HG03196 (cell line): ENCODE measurements around the gene MCCD1.
"Not testable (repeated sequence)": the region's sequence is repeated elsewhere in the genome, so short reads cannot be mapped to it uniquely, and the experiment has no call there.

Source experiments
- ATAC-seq: cut with Tn5 transposase; IDR thresholded peaks from one replicate; pipeline ENCODE4 v1.9.1; 2021; ENCODE audit not compliant: unreplicated experiment

Gene MCCD1

DNA sequence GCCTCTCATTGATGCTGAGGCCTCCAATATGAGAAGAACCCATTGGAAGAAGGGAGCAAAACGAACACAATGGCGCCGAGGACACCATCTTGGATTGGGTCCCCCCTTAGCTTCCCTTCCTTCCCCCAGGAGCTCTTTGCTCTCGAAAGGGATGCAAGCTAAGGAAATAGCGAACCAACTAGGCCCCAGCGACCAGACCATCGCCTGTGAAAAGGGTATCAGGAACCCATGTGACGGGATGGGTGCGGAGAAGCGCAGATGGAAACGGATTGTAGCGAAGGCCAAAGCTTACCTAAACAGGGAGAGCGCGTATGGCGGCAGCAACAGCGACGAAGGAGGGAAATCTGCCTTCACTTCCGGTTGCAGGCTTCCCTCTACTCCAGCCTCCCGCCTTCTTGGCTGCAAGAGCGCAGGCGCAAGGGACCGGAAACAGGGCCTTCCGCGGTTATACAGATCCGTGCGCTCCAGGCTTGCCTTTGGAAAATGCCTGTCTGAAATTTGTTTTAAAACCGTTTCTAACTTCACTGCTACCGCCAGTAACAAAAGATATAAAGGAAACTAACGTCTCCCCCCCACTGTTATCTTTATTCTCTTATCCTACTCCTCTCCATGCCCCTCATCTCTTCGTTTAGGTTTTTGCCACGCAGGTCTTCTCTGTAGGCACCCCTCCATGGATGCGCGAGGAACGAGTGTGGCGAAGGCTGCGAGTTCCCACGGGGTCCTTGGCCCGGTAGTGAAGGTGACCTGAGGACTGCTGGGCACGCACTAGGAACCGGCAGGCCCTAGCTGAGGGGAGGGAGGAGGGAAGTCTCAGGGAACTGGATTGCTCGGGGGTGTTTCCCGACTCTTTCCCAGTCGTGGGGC, 13.1 kb downstream of the MCCD1 start, which contains the start of gene DDX39B:
Gene DDX39B, minus strand, starts transcription at position 346 of the 864 bp plus-strand sequence. CDS start 1,471 bp downstream, outside the sequence.
- ATAC-seq, result peak; percentile 63

DNA sequence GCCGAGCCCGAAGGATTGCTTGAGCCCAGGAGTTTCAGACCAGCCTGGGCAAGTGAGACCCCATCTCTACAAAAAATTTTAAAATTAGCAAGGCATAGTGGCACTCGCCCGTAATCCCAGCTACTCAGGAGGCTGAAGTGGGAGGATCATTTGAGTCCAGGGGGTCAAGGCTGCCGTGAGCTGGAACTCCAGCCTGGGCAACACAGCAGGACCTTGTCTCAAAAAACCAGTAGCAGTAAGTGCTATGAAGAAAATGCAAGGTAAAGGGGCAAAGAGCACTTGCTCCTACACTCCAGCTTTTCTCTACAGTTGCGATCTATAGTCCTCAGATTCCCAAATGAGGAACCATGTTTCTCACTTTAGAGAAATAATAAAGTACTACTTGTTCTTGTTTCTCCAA, 14.9 kb downstream of the MCCD1 start:
- ATAC-seq, result no peak

- no peak for ATAC-seq
These were observed 15.9 kb downstream of the MCCD1 start for GRCh38 chr6:31544676-31545075.

- ATAC-seq, result no peak
These were observed 16.5 kb downstream of the MCCD1 start for GRCh38 chr6:31545291-31545690.

GRCh38 chr6:31546339-31546957, 17.7 kb downstream of the MCCD1 start, which contains the start of gene ATP6V1G2:
Gene ATP6V1G2 (minus strand): TSS chr6:31546608. CDS start chr6:31546559, 49 bp downstream.
- ATAC-seq, result peak; percentile 50

GRCh38 chr6:31546958-31547726, 18.4 kb downstream of the MCCD1 start, which contains the start of gene NFKBIL1:
Gene NFKBIL1 (plus strand): TSS chr6:31547608. CDS start chr6:31547695, 87 bp downstream.
- peak; percentile 56 for ATAC-seq

DNA sequence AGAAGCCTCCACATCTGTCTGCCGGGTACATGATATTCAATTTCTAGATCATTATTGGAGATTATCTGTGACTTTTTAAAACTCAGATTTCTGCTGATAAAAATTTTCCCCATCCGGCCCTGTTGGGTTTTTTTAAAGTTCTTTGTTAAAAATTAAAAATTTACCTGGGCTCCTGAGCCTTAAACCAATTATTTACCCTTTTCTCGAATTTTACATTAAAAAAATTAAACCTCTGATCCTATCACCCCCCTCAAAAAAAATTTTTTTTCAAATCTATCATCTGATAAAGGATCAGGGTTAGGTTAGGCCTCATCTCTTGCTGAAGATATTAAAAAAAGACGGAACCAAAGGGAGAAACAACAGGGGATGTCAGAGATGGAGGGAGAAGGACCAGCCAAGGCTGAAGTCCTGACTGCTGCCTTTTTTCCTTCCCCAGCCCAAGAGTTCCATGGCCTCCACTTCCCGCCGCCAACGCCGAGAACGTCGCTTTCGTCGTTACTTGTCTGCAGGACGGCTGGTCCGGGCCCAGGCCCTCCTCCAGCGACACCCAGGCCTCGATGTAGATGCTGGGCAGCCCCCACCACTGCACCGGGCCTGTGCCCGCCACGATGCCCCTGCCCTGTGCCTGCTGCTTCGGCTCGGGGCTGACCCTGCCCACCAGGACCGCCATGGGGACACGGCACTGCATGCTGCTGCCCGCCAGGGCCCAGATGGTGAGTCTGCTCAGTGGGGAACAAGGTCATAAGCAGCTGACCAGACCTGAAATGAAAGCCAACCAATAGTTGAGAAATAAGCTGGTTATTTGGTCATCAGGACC, 19.2 kb downstream of the MCCD1 start:
- ATAC-seq, result no peak

DNA sequence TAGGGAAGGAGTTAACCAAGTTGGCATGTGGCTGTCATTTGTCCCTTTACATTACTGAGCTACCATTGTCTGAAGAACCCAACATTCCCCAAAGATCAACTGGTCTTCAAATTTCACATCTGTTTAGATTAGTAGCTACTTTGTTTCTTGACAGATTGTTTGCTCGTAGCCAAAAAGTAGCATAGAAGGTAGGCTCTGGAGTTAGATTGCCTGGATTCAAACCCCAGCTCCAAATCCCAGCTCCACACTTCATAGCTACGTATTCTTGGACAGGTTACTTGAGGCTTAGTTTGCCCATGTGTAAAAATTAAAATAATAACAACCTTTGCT, 19.7 kb downstream of the MCCD1 start:
- ATAC-seq, result no peak

- not testable (repeated sequence) for ATAC-seq
These were observed 22.6 kb downstream of the MCCD1 start for GRCh38 chr6:31551371-31551770.

DNA sequence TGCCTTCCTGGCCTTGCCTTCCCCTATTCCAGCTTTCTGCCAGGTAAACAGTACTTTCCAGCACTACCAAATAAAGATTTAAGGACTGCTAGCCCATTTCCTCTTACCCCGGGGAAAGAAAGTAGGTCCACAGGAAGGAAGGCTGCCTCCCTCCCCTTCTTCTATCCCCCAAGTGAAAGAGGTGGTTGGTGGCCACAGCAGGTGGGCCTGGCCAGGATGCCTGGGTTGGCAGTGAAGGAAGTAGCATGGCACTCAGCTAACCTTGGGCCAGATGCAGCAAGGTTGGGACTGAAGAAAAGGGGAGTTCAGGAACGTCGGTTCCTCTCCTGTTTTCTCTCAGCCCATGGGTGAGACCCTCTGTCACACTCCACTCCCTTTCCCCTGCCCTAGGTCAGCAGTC, 27.5 kb downstream of the MCCD1 start:
- ATAC-seq, result no peak

- ATAC-seq, result no peak
These were observed 28.9 kb downstream of the MCCD1 start for GRCh38 chr6:31557443-31558317.

DNA sequence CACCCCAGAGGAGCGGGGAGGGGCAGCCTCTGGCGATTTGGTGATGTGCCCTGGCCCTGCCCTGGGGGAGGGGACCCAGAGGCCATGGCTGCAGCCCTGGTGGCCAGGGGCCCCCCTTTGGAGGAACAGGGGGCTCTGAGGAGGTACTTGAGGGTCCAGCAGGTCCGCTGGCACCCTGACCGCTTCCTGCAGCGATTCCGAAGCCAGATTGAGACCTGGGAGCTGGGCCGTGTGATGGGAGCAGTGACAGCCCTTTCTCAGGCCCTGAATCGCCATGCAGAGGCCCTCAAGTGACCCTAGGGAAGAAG, 29.5 kb downstream of the MCCD1 start:
- ATAC-seq, result no peak

GRCh38 chr6:31558631-31559500, 30.1 kb downstream of the MCCD1 start:
- ATAC-seq, result no peak

DNA sequence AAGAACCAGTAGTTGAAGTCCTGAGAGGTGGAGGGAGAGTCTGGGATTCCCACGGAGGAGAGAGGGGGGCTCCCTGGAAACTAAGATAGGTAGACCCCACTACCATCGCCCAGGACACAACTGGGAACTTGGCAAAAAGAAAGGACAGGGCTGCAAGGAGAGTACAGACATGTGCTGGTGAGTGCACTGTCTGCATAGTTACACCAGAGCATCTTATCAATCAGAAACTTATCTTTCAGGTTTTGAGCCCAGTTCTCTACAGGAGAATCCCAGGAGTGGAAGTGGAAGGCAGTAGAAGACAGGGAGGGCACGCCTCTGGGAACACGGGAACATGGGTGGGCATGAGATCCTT, 30.8 kb downstream of the MCCD1 start:
- no peak for ATAC-seq

DNA sequence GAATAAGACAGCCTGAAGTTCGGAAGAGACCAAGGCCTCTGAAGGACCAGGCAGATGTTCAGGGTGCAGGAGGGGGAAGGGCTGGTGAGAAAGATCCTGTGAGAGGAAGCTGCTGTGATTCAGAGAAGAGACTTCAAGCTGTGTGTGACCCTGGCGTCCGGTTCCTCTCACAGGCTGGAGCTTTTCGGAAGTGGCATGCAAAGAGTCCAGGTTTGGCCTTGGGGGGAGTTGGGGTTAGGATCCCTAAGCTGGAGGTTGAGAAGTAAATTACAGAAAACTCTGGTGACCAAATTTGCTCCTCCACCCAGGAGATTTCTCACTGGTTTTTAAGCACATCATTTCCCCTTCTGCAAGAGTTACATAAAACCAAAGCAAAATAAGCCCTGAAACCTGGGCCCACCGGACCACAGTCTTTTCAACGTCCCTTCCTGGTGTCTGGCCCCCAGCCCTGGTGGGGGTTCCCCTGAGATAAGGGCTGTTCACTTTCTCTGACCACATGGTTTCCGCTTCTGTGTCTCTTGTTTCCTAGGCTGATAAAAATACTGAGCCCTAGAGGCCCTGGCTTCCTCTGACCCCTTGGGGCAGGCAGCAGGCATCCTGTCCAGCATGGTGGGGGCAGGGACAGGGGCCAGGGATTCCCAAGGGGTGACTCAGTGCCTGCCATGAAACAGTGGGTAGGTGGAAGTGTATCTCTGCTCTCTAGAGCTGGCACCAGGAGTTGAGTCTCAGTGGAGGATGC, 31.4 kb downstream of the MCCD1 start:
- peak; percentile 74 for ATAC-seq

DNA sequence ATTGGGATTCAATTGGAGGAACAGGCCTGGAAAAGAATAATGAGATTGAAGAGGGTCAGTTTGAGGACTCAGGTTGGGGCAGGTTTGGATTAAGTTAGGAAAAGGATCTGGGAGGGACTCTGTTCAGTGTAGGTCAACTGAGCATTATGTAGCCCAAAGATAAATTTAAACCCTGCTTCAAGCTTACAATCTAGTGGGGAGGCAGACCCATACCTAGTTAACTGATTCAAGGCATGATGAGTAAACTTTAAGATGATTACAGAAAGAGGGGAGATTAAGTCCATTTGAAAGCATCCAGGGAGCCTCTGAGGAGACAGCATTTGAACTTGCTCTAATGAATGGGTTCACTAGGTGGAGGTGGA, 31.9 kb downstream of the MCCD1 start:
- no peak for ATAC-seq

DNA sequence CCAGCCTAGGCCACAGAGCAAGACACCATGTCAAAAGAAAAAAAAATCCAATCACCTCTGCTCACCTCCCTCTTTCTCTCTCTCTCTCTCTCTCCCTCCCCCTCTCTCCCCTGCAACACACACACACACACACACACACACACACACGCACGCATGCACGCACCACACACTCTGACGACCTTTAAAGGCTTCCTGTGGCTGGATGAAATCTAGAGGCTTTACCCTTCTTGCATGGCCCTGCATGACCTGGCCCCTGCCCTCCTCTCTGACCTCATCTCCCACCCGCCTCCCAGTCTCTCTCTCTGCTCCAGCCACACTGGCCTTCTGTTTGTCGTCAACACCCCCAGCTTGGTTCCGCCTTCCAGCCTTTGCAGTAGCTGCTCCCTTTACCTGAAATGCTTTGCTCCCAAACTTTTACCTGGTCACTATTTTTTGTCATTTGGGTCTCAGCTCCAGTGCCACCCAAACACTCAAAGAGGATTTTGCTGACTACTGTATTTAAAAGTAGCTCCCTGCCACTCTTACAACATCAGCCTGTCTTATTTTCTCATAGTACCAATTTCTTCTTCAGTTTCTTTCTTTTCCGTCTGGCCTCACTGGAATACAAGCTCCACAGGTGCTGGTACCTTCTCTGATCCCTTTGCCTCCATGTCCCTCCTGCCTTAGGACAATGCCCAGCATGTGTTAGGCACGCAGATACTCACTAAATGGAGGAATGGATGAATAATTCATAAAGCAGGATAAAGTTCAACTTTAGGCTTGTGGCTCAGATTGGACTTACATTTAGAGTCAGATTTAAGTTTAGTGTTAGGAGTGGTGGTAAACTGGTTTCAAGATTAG, 39.0 kb downstream of the MCCD1 start:
- peak; percentile 2 for ATAC-seq
